H1 (cell line): ENCODE results near the gene CSDE1.

Source experiments
- EP300 ChIP-seq, 2 experiments: IDR thresholded peaks; 1 replicate in 1 of 2; 2 replicates in 1 of 2; pipeline ENCODE4 v1.6.1; 2011 to 2012; ENCODE audit warnings: low read depth in 2 of 2, low read length in 2 of 2, mild to moderate bottlenecking in 2 of 2, borderline replicate concordance in 1 of 2, inconsistent platforms in 1 of 2, moderate library complexity in 1 of 2
- JUND ChIP-seq: IDR thresholded peaks from 2 replicates; pipeline ENCODE4 v1.6.1; 2011; ENCODE audit warnings: mild to moderate bottlenecking, improper control_type of control experiment, low read length
- KDM5A ChIP-seq: fragments of 200-600 bp; IDR thresholded peaks from 2 replicates; pipeline ENCODE4 v1.7.1; 2012; ENCODE audit warnings: mild to moderate bottlenecking, low read length, inconsistent platforms, mixed read lengths
- POLR2AphosphoS5 ChIP-seq: IDR thresholded peaks from 2 replicates; pipeline ENCODE4 v1.6.1; 2011; ENCODE audit warnings: low read depth, low read length
- TF ChIP-seq, protein P1 (sequence below), 3 experiments: IDR thresholded peaks; 1 replicate in 2 of 3; 2 replicates in 1 of 3; pipeline versions ENCODE4 v1.5.1 to v1.6.1; 2011; ENCODE audit warnings: low read length in 3 of 3, mild to moderate bottlenecking in 3 of 3, inconsistent platforms in 2 of 3, low read depth in 1 of 3, moderate library complexity in 1 of 3; ENCODE audit not compliant: insufficient read depth in 1 of 3; ENCODE audit errors: control extremely low read depth in 1 of 3

DNA sequence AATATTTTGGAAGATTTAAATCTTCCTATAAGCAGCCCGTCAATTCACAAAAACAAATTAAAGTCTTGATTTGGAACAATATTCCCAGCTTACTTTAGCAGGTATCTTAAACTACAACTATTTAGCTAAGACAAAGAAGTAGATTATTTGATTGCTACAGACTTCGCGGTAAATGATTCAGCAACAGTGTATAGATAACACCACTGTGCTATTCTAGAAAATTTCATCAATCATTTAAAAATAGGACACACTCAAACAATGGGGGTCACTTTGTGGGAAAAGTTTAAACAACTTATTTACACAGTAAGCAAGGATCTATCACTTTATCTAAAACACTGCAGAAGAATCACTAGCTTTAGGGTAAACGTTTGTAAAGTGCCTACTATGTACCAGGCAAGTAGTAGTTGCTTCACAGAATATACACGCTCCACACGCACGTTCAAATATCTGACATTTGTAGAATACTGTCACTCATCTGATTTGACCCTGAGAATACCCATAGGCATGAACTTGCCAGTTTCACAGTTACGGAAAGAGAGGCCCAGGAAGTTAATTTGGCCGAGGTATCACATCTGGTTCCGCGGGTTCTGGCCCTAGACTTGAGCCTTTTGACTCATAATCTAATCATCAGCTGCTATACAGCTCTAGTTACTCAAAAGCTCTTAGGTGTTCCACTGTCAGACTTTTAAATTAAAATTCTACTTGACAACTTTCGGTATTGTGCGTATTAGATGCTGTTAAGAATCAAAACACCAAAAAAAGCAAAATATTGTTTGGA is 88.8 kb downstream of the CSDE1 start:
- TF ChIP-seq, protein P1, sequence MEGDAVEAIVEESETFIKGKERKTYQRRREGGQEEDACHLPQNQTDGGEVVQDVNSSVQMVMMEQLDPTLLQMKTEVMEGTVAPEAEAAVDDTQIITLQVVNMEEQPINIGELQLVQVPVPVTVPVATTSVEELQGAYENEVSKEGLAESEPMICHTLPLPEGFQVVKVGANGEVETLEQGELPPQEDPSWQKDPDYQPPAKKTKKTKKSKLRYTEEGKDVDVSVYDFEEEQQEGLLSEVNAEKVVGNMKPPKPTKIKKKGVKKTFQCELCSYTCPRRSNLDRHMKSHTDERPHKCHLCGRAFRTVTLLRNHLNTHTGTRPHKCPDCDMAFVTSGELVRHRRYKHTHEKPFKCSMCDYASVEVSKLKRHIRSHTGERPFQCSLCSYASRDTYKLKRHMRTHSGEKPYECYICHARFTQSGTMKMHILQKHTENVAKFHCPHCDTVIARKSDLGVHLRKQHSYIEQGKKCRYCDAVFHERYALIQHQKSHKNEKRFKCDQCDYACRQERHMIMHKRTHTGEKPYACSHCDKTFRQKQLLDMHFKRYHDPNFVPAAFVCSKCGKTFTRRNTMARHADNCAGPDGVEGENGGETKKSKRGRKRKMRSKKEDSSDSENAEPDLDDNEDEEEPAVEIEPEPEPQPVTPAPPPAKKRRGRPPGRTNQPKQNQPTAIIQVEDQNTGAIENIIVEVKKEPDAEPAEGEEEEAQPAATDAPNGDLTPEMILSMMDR (IDR thresholded peaks at IDR 0.05; ENCODE audit: control extremely low read depth in 1 of 3, insufficient read depth in 1 of 3, low read depth in 1 of 3, low read length in 3 of 3), result no peak
- no peak for TF ChIP-seq JUND
- TF ChIP-seq POLR2AphosphoS5, result no peak
- no peak for TF ChIP-seq EP300 (IDR thresholded peaks at IDR 0.05; ENCODE audit: borderline replicate concordance in 1 of 2, low read depth in 2 of 2, low read length in 2 of 2)
- TF ChIP-seq KDM5A, result no peak
